GM12872 (cell line): ENCODE data around the gene SH3PXD2A.

ENCODE experiments used
- TF ChIP-seq, protein P1 (sequence below): IDR thresholded peaks from 3 replicates; pipeline ENCODE4 v1.5.1; 2011; ENCODE audit warnings: low read depth, mild to moderate bottlenecking, low read length, moderate library complexity; ENCODE audit not compliant: insufficient read depth

Gene SH3PXD2A

DNA sequence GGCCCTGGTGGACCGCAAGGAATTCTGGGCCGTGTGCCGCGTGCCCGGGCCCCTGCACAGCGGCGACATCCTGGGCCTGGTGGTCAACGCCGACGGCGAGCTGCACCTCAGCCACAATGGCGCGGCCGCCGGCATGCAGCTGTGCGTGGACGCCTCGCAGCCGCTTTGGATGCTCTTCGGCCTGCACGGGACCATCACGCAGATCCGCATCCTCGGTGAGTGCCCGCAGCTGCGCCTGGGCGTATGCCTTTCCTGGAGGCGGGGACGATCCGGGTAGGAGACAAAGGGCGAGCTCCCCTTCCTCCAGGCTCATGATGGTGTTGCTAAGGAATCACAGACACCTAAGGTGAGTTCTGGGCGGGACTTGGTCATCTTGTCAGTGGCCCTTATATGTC is 270.4 kb downstream of the SH3PXD2A start:
- TF ChIP-seq, protein P1, sequence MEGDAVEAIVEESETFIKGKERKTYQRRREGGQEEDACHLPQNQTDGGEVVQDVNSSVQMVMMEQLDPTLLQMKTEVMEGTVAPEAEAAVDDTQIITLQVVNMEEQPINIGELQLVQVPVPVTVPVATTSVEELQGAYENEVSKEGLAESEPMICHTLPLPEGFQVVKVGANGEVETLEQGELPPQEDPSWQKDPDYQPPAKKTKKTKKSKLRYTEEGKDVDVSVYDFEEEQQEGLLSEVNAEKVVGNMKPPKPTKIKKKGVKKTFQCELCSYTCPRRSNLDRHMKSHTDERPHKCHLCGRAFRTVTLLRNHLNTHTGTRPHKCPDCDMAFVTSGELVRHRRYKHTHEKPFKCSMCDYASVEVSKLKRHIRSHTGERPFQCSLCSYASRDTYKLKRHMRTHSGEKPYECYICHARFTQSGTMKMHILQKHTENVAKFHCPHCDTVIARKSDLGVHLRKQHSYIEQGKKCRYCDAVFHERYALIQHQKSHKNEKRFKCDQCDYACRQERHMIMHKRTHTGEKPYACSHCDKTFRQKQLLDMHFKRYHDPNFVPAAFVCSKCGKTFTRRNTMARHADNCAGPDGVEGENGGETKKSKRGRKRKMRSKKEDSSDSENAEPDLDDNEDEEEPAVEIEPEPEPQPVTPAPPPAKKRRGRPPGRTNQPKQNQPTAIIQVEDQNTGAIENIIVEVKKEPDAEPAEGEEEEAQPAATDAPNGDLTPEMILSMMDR: no peak

- TF ChIP-seq, protein P1: no peak
Observed at GRCh38 chr10:103584216-103585010, 271.0 kb downstream of the SH3PXD2A start.

DNA sequence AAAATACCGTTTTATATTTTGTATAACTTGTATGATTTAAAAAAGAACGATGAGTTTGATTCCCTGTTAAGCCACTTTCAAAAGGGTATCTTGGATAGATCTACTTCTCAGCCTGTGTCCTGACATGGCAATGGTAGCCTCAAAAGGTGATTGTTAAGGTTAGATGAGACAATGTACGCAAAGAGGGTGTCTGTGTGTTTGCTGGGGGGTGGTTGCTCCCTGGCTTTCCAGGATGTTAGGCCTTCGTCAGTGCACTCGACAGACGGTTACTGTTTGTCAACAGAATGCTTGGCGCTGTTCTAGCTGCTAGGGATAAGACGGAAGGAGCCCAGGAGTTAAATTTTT is 271.5 kb downstream of the SH3PXD2A start:
- TF ChIP-seq, protein P1: no peak

DNA sequence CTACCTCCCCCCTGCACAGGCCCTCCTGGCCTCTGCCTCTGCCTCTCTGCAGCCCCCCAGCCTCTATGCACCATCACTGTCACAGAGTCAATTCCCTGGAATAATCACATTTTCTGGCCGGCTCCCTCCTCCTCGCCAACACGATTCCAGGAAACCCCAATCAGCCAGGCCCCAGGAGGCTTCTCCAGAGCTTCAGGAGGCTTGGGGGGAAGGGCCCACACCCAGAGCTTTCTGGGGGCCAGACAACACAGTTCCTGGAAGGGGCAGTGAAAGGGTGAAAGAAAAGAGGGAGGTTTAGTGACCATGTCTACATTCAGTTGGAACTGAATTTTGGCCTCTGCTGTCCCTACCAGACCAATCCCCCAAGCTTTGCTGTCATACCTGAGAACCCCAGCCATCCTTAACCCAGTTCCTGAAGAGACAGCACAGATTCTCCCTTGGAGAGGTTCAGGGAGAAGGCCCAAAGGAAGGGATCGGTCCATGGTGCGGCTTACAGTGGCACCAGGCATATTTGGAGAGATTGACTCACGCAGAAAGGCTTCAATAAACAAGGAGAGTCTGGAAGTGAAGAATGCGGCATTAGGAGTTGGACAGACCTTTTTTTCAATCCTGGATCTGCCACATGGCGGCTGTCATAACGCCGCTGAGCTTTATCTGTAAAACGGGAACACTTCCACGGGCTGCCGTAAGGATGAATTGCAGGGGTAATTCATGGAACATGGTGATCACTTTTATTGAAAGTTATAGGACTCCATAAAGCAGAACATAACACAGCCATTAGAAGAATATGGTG is 272.8 kb downstream of the SH3PXD2A start:
- TF ChIP-seq, protein P1: no peak

DNA sequence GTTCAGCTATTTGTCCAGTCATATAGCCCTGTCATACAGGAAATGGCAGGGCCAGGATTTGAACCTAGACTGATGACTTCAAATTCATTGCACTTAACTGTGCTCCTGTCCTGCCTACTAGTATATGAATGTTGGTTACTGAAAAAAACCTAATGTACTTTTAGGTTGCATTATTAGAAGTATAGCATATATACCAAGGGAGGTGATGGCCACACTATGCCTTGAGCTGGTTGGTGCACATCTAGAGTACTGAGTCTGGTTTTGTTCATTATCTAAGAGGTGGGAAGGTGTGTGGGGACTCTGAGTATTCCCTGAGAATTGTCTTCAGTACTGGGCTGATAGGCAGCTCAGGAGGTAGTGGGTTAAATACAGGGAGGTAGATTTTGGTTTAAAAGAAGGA is 273.9 kb downstream of the SH3PXD2A start:
- TF ChIP-seq, protein P1: no peak

GRCh38 chr10:103580430-103580829 is 274.9 kb downstream of the SH3PXD2A start:
- TF ChIP-seq, protein P1: no peak

DNA sequence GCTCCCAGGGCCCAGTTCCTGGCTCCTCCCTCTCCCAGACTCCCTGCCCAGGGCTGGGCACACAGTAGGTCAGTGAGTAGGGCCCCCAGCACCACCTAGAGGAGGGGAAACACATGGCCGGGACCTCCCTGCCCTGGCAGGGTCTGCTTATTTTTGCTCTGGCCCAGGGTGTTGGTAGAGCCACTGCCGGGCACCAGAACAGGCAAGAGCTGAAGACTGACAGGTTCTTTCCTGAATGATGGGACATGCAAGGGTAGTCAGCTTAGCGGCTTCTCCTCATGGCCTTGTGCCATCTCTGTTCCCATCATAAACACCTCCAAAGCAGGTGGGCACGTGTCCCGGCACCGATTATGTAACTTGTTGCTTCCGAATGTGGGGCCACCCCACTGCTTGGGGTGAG is 275.4 kb downstream of the SH3PXD2A start:
- TF ChIP-seq, protein P1: no peak
